ENCODE measurements around the gene NBEAL1. TPM values are rescaled to one million over a fixed set of nuclear protein-coding genes. Genes with fewer than 3 reads are reported as not detected.
A peak's percentile ranks its signal among the peaks of the same experiment; 100 is the strongest.

NBEAL1 gene
- polyA plus RNA-seq, 1 donor (not counting 4 experiments of a cell fraction or from before 2014, with no cell fraction given): 14.7 TPM

DNA sequence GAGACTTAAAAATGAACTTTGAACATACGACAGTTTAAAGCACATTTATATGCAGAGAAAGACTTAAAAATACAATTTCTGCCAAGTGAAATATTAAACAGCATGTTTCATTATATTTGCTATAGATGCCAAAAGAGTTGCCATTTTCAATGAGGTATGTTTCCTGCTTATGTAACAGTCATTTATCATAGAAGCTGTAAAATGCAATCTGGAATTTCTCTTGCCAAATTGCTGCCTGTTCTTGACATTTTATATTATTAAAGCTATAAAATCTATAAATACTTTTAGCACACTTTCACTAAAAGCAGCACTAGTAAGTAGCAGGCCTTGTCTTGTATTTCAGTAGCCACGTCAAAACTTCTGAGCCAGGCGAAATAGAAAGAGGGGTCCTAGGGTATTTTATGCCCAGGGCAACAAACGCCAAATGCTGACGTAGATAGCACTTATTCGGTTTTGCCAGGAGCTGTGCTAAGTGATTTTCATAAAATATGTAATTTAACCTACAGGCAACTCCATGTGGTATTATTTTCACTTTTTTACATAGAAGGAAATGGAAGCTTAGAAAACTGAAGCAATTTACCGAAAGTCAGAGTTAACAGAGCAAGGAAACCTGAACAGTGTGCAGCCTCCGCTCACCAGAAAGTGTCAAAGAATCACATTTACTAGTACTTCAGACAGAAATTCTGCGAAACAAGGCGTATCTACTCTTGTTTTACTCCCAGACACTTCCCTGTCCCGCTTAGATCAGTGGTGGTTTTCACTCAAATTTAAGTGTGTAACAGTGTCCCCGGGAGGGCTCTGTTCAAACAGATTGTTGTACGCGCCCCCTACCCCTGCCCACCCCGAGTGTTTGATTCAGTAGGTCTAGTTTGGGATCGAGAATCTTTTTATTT lies 222.9 kb downstream of the NBEAL1 start:
- no peaks in the 10 kb centered on the region for H3K27me3 ChIP-seq (ENCODE audit: control insufficient read depth, extremely low read depth, insufficient read depth, low read length)
- peak overlapping the region; percentile 90 for H3K4me2 ChIP-seq (ENCODE audit: control insufficient read depth, extremely low read depth, insufficient read depth, low read depth, low read length)
- DNase-seq (ENCODE audit: low read depth, low spot score) (no peak), FAIRE-seq (no peak)
- no peak overlapping the region for H3K9ac ChIP-seq (ENCODE audit: control insufficient read depth, extremely low read depth, insufficient read depth, low read length)
- H4K20me1 ChIP-seq (ENCODE audit: control insufficient read depth, extremely low read depth, insufficient read depth, low read length): no peaks in the 10 kb centered on the region
- peaks cover 0 to 3% of the 10 kb centered on the region in 2 experiments for H3K36me3 ChIP-seq (ENCODE audit: control insufficient read depth in 2 of 2, extremely low read depth in 1 of 2, insufficient read depth in 2 of 2, low read length in 2 of 2)
- H2AFZ ChIP-seq (ENCODE audit: control insufficient read depth, low read length): peak overlapping the region; percentile 56
- dilution Hi-C loops (cut with MboI; ENCODE audit: extremely low pct_ligation_motif_present, low sequenced_read_pairs): no loop called here
- peaks cover 13% of the 10 kb centered on the region for H3K79me2 ChIP-seq (ENCODE audit: control insufficient read depth, insufficient read depth, low read length)
- H3K4me3 ChIP-seq (ENCODE audit: control insufficient read depth in 2 of 3, extremely low read depth in 1 of 3, insufficient read depth in 2 of 3, low read depth in 1 of 3, low read length in 3 of 3): peak overlapping the region in 2 of 3 experiments; percentile 12 to 18
- H3K4me1 ChIP-seq (ENCODE audit: control insufficient read depth, extremely low read depth, insufficient read depth, low read length): peaks cover 11% of the 10 kb centered on the region
- no peak for TF ChIP-seq EZH2 (IDR thresholded peaks at IDR 0.05; ENCODE audit: low read length)
- TF ChIP-seq, protein P1, sequence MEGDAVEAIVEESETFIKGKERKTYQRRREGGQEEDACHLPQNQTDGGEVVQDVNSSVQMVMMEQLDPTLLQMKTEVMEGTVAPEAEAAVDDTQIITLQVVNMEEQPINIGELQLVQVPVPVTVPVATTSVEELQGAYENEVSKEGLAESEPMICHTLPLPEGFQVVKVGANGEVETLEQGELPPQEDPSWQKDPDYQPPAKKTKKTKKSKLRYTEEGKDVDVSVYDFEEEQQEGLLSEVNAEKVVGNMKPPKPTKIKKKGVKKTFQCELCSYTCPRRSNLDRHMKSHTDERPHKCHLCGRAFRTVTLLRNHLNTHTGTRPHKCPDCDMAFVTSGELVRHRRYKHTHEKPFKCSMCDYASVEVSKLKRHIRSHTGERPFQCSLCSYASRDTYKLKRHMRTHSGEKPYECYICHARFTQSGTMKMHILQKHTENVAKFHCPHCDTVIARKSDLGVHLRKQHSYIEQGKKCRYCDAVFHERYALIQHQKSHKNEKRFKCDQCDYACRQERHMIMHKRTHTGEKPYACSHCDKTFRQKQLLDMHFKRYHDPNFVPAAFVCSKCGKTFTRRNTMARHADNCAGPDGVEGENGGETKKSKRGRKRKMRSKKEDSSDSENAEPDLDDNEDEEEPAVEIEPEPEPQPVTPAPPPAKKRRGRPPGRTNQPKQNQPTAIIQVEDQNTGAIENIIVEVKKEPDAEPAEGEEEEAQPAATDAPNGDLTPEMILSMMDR (optimal IDR thresholded peaks at IDR 0.05 in 1 of 3, IDR thresholded peaks at IDR 0.05 in 1 of 3, conservative IDR thresholded peaks at IDR 0.05 in 1 of 3; ENCODE audit: extremely low read depth in 1 of 3, insufficient read depth in 2 of 3, low read length in 3 of 3): no peak
- no peaks in the 10 kb centered on the region for H3K9me3 ChIP-seq (ENCODE audit: control insufficient read depth, low read depth, low read length)
- H3K27ac ChIP-seq (ENCODE audit: control insufficient read depth, insufficient read depth, low read length): no peak overlapping the region
- H3K9me1 ChIP-seq (ENCODE audit: control insufficient read depth, extremely low read depth, insufficient read depth, low read length): no peaks in the 10 kb centered on the region

DNA sequence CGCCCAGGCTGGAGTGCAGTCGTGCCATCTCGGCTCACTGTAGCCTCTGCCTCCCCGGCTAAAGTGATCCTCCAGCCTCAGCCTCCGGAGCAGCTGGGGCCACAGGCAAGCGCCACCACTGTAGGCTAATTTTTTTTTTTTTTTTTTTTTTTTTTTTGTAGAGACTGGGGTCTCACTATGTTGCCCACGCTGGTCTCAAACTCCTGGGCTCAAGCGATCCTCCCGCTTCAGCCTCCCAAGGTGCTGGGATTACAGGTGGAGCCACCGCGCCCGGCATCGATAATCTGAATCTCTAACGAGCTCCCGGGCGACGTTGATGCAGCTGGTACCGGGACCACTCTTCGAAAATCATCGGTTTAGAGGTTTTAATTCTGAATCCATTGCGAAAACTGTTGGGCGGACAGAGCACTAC lies 223.6 kb downstream of the NBEAL1 start:
- Histone ChIP-seq H3K9ac (ENCODE audit: control insufficient read depth, extremely low read depth, insufficient read depth, low read length) (peak overlapping the region; percentile 97), H2AFZ (ENCODE audit: control insufficient read depth, low read length) (peak overlapping the region; percentile 75), H3K9me1 (ENCODE audit: control insufficient read depth, extremely low read depth, insufficient read depth, low read length) (no peaks in the 10 kb centered on the region), H3K79me2 (ENCODE audit: control insufficient read depth, insufficient read depth, low read length) (peaks cover 13% of the 10 kb centered on the region), H3K4me3 (ENCODE audit: control insufficient read depth in 2 of 3, extremely low read depth in 1 of 3, insufficient read depth in 2 of 3, low read depth in 1 of 3, low read length in 3 of 3) (peak overlapping the region; percentile 80 to 98 (median 97)), H4K20me1 (ENCODE audit: control insufficient read depth, extremely low read depth, insufficient read depth, low read length) (no peaks in the 10 kb centered on the region), H3K36me3 (ENCODE audit: control insufficient read depth in 2 of 2, extremely low read depth in 1 of 2, insufficient read depth in 2 of 2, low read length in 2 of 2) (peaks cover 0 to 3% of the 10 kb centered on the region in 2 experiments), H3K4me2 (ENCODE audit: control insufficient read depth, extremely low read depth, insufficient read depth, low read depth, low read length) (peak overlapping the region; percentile 90), H3K27ac (ENCODE audit: control insufficient read depth, insufficient read depth, low read length) (peak overlapping the region; percentile 97), H3K4me1 (ENCODE audit: control insufficient read depth, extremely low read depth, insufficient read depth, low read length) (peaks cover 11% of the 10 kb centered on the region), H3K9me3 (ENCODE audit: control insufficient read depth, low read depth, low read length) (no peaks in the 10 kb centered on the region), H3K27me3 (ENCODE audit: control insufficient read depth, extremely low read depth, insufficient read depth, low read length) (no peaks in the 10 kb centered on the region)
- dilution Hi-C loops (cut with MboI; ENCODE audit: extremely low pct_ligation_motif_present, low sequenced_read_pairs): no loop called here
- FAIRE-seq (no peak), DNase-seq (ENCODE audit: low read depth, low spot score) (no peak)
- TF ChIP-seq, protein P1 (optimal IDR thresholded peaks at IDR 0.05 in 1 of 3, IDR thresholded peaks at IDR 0.05 in 1 of 3, conservative IDR thresholded peaks at IDR 0.05 in 1 of 3; ENCODE audit: extremely low read depth in 1 of 3, insufficient read depth in 2 of 3, low read length in 3 of 3): no peak
- TF ChIP-seq EZH2 (IDR thresholded peaks at IDR 0.05; ENCODE audit: low read length): no peak
